Measurements from ENCODE around the gene ASTN2. TPM values are rescaled to one million over a fixed set of nuclear protein-coding genes. Genes with fewer than 3 reads are reported as not detected.

Gene ASTN2
- total RNA-seq, 4 donors from 2014 or later: 0.94 to 5.6 (median 3.7) TPM

GRCh38 chr9:116479056-116479544 lies 935.8 kb downstream of the ASTN2 start:
- WGBS, 2 donors: 58 to 83% methylated on average over 1 of the region's 1 CpG
- intact Hi-C loops (cut with DNase I): no loop called here
- no peaks in the 10 kb centered on the region for H3K9me3 ChIP-seq

DNA sequence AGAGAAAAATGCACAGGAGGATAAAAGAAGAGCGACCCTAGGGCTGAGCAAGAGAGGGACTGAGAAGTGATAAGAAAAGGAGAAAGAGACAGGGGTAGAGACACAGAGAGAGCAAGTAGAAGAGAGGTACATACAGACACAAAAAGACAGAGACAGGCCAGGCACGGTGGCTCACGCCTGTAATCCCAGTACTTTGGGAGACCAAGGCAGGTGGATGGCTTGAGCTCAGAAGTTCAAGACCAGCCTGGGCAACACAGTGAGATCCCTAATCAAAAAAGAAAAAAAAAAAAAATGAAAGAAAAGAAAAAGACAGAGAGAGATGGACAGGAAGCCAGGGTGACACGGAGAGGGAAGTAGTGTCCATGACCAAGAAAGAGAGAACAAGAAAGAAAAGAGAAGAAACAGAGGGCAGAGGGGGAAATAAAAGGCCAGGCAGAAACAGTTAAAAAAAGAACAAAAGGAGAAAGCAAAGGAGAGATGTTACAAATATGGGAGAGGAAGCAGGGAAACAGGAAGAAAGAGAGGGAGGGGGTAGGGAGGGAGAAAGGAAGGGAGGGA lies 937.2 kb downstream of the ASTN2 start:
- Histone ChIP-seq H3K27ac (peak overlapping the region in 1 of 3 donors; percentile 10), H3K9me3 (no peaks in the 10 kb centered on the region), H3K4me1 (peaks cover 0 to 14% of the 10 kb centered on the region in 2 donors), H3K27me3 (no peaks in the 10 kb centered on the region), H3K36me3 (no peaks in the 10 kb centered on the region), H3K4me3 (replicated peaks in 1 of 3) (no peak overlapping the region)
- intact Hi-C loops (cut with DNase I): no loop called here
- 87 to 91% methylated on average over 4 of the region's 4 CpGs for whole genome bisulfite sequencing, 2 donors
- TF ChIP-seq, protein P1, sequence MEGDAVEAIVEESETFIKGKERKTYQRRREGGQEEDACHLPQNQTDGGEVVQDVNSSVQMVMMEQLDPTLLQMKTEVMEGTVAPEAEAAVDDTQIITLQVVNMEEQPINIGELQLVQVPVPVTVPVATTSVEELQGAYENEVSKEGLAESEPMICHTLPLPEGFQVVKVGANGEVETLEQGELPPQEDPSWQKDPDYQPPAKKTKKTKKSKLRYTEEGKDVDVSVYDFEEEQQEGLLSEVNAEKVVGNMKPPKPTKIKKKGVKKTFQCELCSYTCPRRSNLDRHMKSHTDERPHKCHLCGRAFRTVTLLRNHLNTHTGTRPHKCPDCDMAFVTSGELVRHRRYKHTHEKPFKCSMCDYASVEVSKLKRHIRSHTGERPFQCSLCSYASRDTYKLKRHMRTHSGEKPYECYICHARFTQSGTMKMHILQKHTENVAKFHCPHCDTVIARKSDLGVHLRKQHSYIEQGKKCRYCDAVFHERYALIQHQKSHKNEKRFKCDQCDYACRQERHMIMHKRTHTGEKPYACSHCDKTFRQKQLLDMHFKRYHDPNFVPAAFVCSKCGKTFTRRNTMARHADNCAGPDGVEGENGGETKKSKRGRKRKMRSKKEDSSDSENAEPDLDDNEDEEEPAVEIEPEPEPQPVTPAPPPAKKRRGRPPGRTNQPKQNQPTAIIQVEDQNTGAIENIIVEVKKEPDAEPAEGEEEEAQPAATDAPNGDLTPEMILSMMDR (IDR thresholded peaks at IDR 0.05): no peak
- no peak for TF ChIP-seq POLR2A (IDR thresholded peaks at IDR 0.05)
- DNase-seq: no peak

More at GRCh38 chr9:116479056-116479544, 935.8 kb downstream of the ASTN2 start:
- Histone ChIP-seq H3K27ac (no peak overlapping the region), H3K27me3 (no peaks in the 10 kb centered on the region), H3K36me3 (no peaks in the 10 kb centered on the region), H3K4me1 (peaks cover 0 to 25% of the 10 kb centered on the region in 2 donors), H3K4me3 (replicated peaks in 1 of 3) (no peak overlapping the region)
- no peak for DNase-seq
- TF ChIP-seq, protein P1 (IDR thresholded peaks at IDR 0.05): no peak
- TF ChIP-seq POLR2A (IDR thresholded peaks at IDR 0.05): no peak

DNA sequence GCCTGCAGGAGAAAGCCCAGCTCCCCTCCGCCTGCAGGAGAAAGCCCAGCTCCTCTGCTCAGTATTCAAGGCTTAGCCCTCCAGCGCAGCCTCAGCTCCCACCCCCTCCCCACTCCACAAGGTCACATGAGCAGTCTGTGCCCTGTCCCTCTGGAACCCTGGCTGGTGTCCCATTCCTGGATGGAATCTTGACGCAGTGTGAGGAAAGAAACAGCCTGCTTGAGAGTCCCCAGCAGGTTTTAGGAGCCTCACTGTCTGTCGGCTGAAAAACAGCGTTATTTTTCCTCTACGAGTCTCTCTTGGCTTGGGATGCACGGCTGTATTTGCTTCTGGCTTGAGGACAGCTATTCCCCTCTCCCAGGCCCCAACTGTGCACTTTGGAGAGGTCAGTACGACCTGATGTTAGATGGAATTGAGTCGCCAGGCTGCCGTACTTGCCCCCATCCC lies 937.9 kb downstream of the ASTN2 start:
- 40 to 41% methylated on average over 9 to 10 of the region's 10 CpGs for WGBS, 2 donors
- intact Hi-C loops (cut with DNase I): no loop called here
- H3K4me1 ChIP-seq: peaks cover 0 to 10% of the 10 kb centered on the region in 2 donors
- no peaks in the 10 kb centered on the region for H3K9me3 ChIP-seq
- TF ChIP-seq, protein P1 (IDR thresholded peaks at IDR 0.05): no peak
- no peak overlapping the region for H3K4me3 ChIP-seq (replicated peaks in 1 of 3)
- no peaks in the 10 kb centered on the region for H3K27me3 ChIP-seq
- H3K36me3 ChIP-seq: no peaks in the 10 kb centered on the region
- H3K27ac ChIP-seq: peak overlapping the region in 1 of 3 donors; percentile 10
- DNase-seq: peak; percentile 37 to 39

DNA sequence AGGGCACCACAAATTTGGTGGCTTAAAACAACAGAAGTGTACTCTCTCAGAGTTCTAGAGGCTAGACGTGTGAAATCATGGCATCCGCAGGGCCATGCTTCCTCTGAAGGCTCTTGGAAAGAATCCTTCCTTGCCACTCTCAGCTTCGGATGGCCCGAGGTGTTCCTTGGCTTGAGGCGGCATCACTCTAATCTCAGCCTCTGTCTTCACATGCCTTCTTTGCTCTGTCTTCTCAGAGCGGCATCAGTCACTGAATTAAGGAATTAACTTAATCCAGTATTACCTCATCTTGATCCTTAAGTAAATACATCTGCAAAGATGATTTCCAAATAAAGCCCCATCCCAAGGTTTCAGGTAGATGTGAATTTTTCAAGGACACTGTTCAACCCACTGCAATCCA lies 938.9 kb downstream of the ASTN2 start:
- Histone ChIP-seq H3K27me3 (no peaks in the 10 kb centered on the region), H3K36me3 (no peaks in the 10 kb centered on the region), H3K4me3 (replicated peaks in 1 of 3) (no peak overlapping the region), H3K27ac (no peak overlapping the region), H3K4me1 (peaks cover 3 to 20% of the 10 kb centered on the region in 2 donors), H3K9me3 (no peaks in the 10 kb centered on the region)
- TF ChIP-seq POLR2A (IDR thresholded peaks at IDR 0.05): no peak
- TF ChIP-seq, protein P1 (IDR thresholded peaks at IDR 0.05): no peak
- intact Hi-C loops (cut with DNase I): no loop called here
- 86 to 89% methylated on average over 6 of the region's 6 CpGs for WGBS, 2 donors
- no peak for DNase-seq

GRCh38 chr9:116475201-116475600 lies 939.7 kb downstream of the ASTN2 start:
- WGBS, 2 donors: 88 to 100% methylated on average over 1 of the region's 1 CpG
- Histone ChIP-seq H3K4me1 (peaks cover 7 to 21% of the 10 kb centered on the region in 2 donors), H3K36me3 (no peaks in the 10 kb centered on the region), H3K4me3 (replicated peaks in 1 of 3) (no peak overlapping the region), H3K9me3 (no peaks in the 10 kb centered on the region), H3K27me3 (no peaks in the 10 kb centered on the region), H3K27ac (no peak overlapping the region)
- no peak for DNase-seq
- intact Hi-C loops (cut with DNase I): no loop called here
- TF ChIP-seq, protein P1 (IDR thresholded peaks at IDR 0.05): no peak
- no peak for TF ChIP-seq POLR2A (IDR thresholded peaks at IDR 0.05)

Measured in thyroid gland (tissue), 4 donors.